Esophagus squamous epithelium (tissue), 5 donors: ENCODE data around the gene LTBP1. TPM values are rescaled to one million over a fixed set of nuclear protein-coding genes. Genes with fewer than 3 reads are reported as not detected.

Experiments
- DNase-seq: peaks from one replicate; lab custom pipeline; 2025; lab: John Stamatoyannopoulos, UW
- H3K27ac ChIP-seq, 4 donors: fragments of 200-600 bp; sonication (generic); one replicate each; pipeline ENCODE4 v1.5.1; 2016 to 2019; ENCODE audit warnings: mild to moderate bottlenecking in 1 of 4
- H3K27me3 ChIP-seq, 4 donors: fragments of 200-600 bp; sonication (generic); 1 replicate in 3 of 4; 2 replicates in 1 of 4; pipeline versions ENCODE4 v1.5.1 to v1.6.0; 2017 to 2021; ENCODE audit warnings: antibody characterized with exemption in 1 of 4
- H3K36me3 ChIP-seq, 3 donors: fragments of 200-600 bp; sonication (generic); one replicate each; pipeline ENCODE4 v1.5.1; 2016 to 2019
- H3K4me1 ChIP-seq, 3 donors: fragments of 200-600 bp; sonication (generic); one replicate each; pipeline ENCODE4 v1.5.1; 2017 to 2019
- H3K4me3 ChIP-seq, 4 donors: fragments of 200-600 bp; sonication (generic); 1 replicate in 3 of 4; 2 replicates in 1 of 4; pipeline ENCODE4 v1.5.1; 2016 to 2019; ENCODE audit warnings: mild to moderate bottlenecking in 2 of 4, moderate library complexity in 1 of 4
- H3K9me3 ChIP-seq, 3 donors: fragments of 200-600 bp; sonication (generic); one replicate each; pipeline ENCODE4 v1.5.1; 2016 to 2019
- POLR2A ChIP-seq, 4 donors: fragments of 450-650 bp; IDR thresholded peaks; one replicate each; pipeline ENCODE4 v1.6.1; 2017; ENCODE audit warnings: antibody characterized with exemption in 4 of 4, mild to moderate bottlenecking in 4 of 4, moderate library complexity in 3 of 4
- WGBS, 2 donors: methylation state at CpG; one replicate each; pipeline ENCODE4 v1.1.5; 2018; 5-methylcytosine and 5-hydroxymethylcytosine counted together
- intact Hi-C: fragments of 100-400 bp; cut with DNase I; formaldehyde crosslinking; loops from one replicate; pipeline ENCODE4 v1.15.0; 2022
- total RNA-seq, 4 donors: library from RNA; depleted of rRNA; stranded (reverse); fragments of >200 nt; gene quantifications; one replicate each; pipeline ENCODE4 v1.1.0, GENCODE V29; 2016
- TF ChIP-seq, protein P1 (sequence below), 6 experiments: fragments of 450-650 bp in 4 of 6; fragments of 200-600 bp in 2 of 6; sonication (generic) in 2 of 6; IDR thresholded peaks; one replicate each; pipeline ENCODE4 v1.5.1; 2016 to 2019; ENCODE audit warnings: antibody characterized with exemption in 6 of 6, mild to moderate bottlenecking in 4 of 6, moderate library complexity in 4 of 6
- donor health status: DM: yes; HTN: yes; CAD: no.

LTBP1 gene
- total RNA-seq, 4 donors from 2014 or later = 5.5 to 69.4 (median 32.6) TPM

- peaks cover 0 to 13% (median 4%) of the 10 kb centered on the region in 3 donors for H3K4me1 ChIP-seq
- H3K4me3 ChIP-seq = no peak overlapping the region
- no peak for TF ChIP-seq POLR2A (IDR thresholded peaks at IDR 0.05)
- TF ChIP-seq, protein P1, sequence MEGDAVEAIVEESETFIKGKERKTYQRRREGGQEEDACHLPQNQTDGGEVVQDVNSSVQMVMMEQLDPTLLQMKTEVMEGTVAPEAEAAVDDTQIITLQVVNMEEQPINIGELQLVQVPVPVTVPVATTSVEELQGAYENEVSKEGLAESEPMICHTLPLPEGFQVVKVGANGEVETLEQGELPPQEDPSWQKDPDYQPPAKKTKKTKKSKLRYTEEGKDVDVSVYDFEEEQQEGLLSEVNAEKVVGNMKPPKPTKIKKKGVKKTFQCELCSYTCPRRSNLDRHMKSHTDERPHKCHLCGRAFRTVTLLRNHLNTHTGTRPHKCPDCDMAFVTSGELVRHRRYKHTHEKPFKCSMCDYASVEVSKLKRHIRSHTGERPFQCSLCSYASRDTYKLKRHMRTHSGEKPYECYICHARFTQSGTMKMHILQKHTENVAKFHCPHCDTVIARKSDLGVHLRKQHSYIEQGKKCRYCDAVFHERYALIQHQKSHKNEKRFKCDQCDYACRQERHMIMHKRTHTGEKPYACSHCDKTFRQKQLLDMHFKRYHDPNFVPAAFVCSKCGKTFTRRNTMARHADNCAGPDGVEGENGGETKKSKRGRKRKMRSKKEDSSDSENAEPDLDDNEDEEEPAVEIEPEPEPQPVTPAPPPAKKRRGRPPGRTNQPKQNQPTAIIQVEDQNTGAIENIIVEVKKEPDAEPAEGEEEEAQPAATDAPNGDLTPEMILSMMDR (IDR thresholded peaks at IDR 0.05) = no peak
- WGBS, 2 donors = 61 to 70% methylated on average over 10 of the region's 10 CpGs
- no peak overlapping the region for H3K27ac ChIP-seq
- no peaks in the 10 kb centered on the region for H3K36me3 ChIP-seq
- no peak for DNase-seq
- no peaks in the 10 kb centered on the region for H3K9me3 ChIP-seq
- intact Hi-C loops = no loop called here
- no peaks in the 10 kb centered on the region for H3K27me3 ChIP-seq
Observed at GRCh38 chr2:33111002-33111446, 164.3 kb downstream of the LTBP1 start.

GRCh38 chr2:33115196-33115595 is 168.4 kb downstream of the LTBP1 start:
- TF ChIP-seq POLR2A (IDR thresholded peaks at IDR 0.05) = no peak
- TF ChIP-seq, protein P1 (IDR thresholded peaks at IDR 0.05) = no peak
- H3K36me3 ChIP-seq = no peaks in the 10 kb centered on the region
- no peak for DNase-seq
- no peak overlapping the region for H3K27ac ChIP-seq
- no peak overlapping the region for H3K4me3 ChIP-seq
- no peaks in the 10 kb centered on the region for H3K4me1 ChIP-seq
- H3K9me3 ChIP-seq = no peaks in the 10 kb centered on the region
- H3K27me3 ChIP-seq = no peaks in the 10 kb centered on the region
- 86 to 98% methylated on average over 2 of the region's 2 CpGs for WGBS, 2 donors
- intact Hi-C loops = no loop called here

DNA sequence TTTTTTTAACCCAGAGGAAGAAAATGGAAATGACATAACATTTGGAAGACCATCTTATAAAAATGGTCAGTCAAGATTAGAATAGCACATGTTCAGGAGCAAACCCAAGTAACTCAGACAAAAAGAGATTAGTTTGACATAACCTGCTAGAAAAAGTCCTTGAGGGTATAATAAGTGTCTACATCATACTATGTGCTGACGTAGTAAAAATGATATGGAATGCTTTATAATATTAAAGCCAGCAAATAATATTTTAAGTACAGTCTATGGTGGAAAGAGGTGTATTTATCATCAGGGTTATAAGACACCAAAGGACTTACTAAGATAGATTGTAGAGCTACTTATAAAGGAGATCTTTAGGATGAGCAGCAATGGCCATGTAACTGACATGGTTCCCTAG is 169.0 kb downstream of the LTBP1 start:
- no peak overlapping the region for H3K27ac ChIP-seq
- H3K36me3 ChIP-seq = no peaks in the 10 kb centered on the region
- WGBS, 2 donors = 74 to 79% methylated on average over 1 of the region's 1 CpG
- H3K9me3 ChIP-seq = no peaks in the 10 kb centered on the region
- no peak for DNase-seq
- no peaks in the 10 kb centered on the region for H3K27me3 ChIP-seq
- intact Hi-C loops = no loop called here
- H3K4me1 ChIP-seq = no peaks in the 10 kb centered on the region
- TF ChIP-seq, protein P1 (IDR thresholded peaks at IDR 0.05) = no peak
- no peak for TF ChIP-seq POLR2A (IDR thresholded peaks at IDR 0.05)
- no peak overlapping the region for H3K4me3 ChIP-seq

GRCh38 chr2:33116799-33117198 is 170.0 kb downstream of the LTBP1 start:
- no peaks in the 10 kb centered on the region for H3K9me3 ChIP-seq
- H3K27ac ChIP-seq = no peak overlapping the region
- 85 to 87% methylated on average over 3 to 4 of the region's 4 CpGs for WGBS, 2 donors
- intact Hi-C loops = no loop called here
- H3K27me3 ChIP-seq = no peaks in the 10 kb centered on the region
- no peak for TF ChIP-seq POLR2A (IDR thresholded peaks at IDR 0.05)
- TF ChIP-seq, protein P1 (IDR thresholded peaks at IDR 0.05) = no peak
- no peak for DNase-seq
- no peaks in the 10 kb centered on the region for H3K4me1 ChIP-seq
- H3K36me3 ChIP-seq = no peaks in the 10 kb centered on the region
- no peak overlapping the region for H3K4me3 ChIP-seq

GRCh38 chr2:33118651-33119050 is 171.9 kb downstream of the LTBP1 start:
- 42 to 76% methylated on average over 6 of the region's 6 CpGs for WGBS, 2 donors
- Histone ChIP-seq H3K27me3 (no peaks in the 10 kb centered on the region), H3K27ac (no peak overlapping the region), H3K4me1 (peaks cover 0 to 3% (median 0%) of the 10 kb centered on the region in 3 donors), H3K9me3 (no peaks in the 10 kb centered on the region), H3K4me3 (no peak overlapping the region), H3K36me3 (no peaks in the 10 kb centered on the region)
- intact Hi-C loops = no loop called here
- TF ChIP-seq, protein P1 (IDR thresholded peaks at IDR 0.05) = no peak
- no peak for TF ChIP-seq POLR2A (IDR thresholded peaks at IDR 0.05)
- DNase-seq = no peak
